PC-9 (cell line): ENCODE data around the gene GPSM1. TPM values are rescaled to one million over a fixed set of nuclear protein-coding genes. Genes with fewer than 3 reads are reported as not detected.
A peak's percentile ranks its signal among the peaks of the same experiment; 100 is the strongest.

Source experiments
- BruUV-seq: library from RNA; stranded (reverse); fragments of 400-500 nt; replicated peaks from 2 replicates; lab custom pipeline; 2021; lab: Mats Ljungman, UMichigan
- CTCF ChIA-PET: fragments of 300-600 bp; sonication (Branson Sonifier 250); formaldehyde crosslinking; loops from one replicate; lab custom pipeline; 2022; ENCODE audit warnings: antibody characterized with exemption; lab: Charles Lee
- POLR2A ChIA-PET: fragments of 300-600 bp; sonication (Branson Sonifier 250); formaldehyde crosslinking; loops from one replicate; lab custom pipeline; 2022; ENCODE audit warnings: antibody characterized with exemption; ENCODE audit not compliant: unreplicated experiment; lab: Charles Lee
- DNase-seq, 2 experiments: peaks; one replicate each; pipeline versions ENCODE4 v3.0.0 to v3.0.0-alpha.2; 2015 to 2022; ENCODE audit warnings: mixed read lengths in 1 of 2
- H2AFZ ChIP-seq: fragments of 200-600 bp; sonication (generic); 2 replicates; pipeline ENCODE4 v1.8.1; 2017; ENCODE audit warnings: antibody characterized with exemption
- H3F3A ChIP-seq: fragments of 200-600 bp; sonication (generic); 2 replicates; pipeline ENCODE4 v1.8.1; 2017; ENCODE audit warnings: antibody characterized with exemption, mild to moderate bottlenecking, low read depth; ENCODE audit not compliant: insufficient read depth
- H3K27ac ChIP-seq: fragments of 200-600 bp; sonication (generic); 2 replicates; pipeline ENCODE4 v1.6.1; 2016; ENCODE audit warnings: mixed run types
- H3K27me3 ChIP-seq: fragments of 200-600 bp; sonication (generic); 2 replicates; pipeline ENCODE4 v1.6.1; 2016; ENCODE audit warnings: low read depth, mixed run types; ENCODE audit not compliant: insufficient read depth
- H3K36me3 ChIP-seq: fragments of 200-600 bp; sonication (generic); 2 replicates; pipeline ENCODE4 v1.6.1; 2016; ENCODE audit warnings: low read depth, mixed run types
- H3K4me1 ChIP-seq: fragments of 200-600 bp; sonication (generic); replicated peaks from 2 replicates; pipeline ENCODE4 v1.6.1; 2016; ENCODE audit warnings: mixed run types; ENCODE audit not compliant: insufficient read depth
- H3K4me2 ChIP-seq: fragments of 200-600 bp; sonication (generic); 2 replicates; pipeline ENCODE4 v1.6.1; 2017; ENCODE audit warnings: mixed run types
- H3K4me3 ChIP-seq: fragments of 200-600 bp; sonication (generic); 2 replicates; pipeline ENCODE4 v1.6.1; 2016; ENCODE audit warnings: mixed run types
- H3K79me2 ChIP-seq: fragments of 200-600 bp; sonication (generic); 2 replicates; pipeline ENCODE4 v1.6.1; 2017; ENCODE audit warnings: low read depth, mixed run types
- H3K9me2 ChIP-seq: fragments of 200-600 bp; sonication (generic); 2 replicates; pipeline ENCODE4 v1.8.1; 2017; ENCODE audit warnings: mild to moderate bottlenecking; ENCODE audit not compliant: insufficient read depth
- H3K9me3 ChIP-seq: fragments of 200-600 bp; sonication (generic); 2 replicates; pipeline ENCODE4 v1.8.1; 2016; ENCODE audit warnings: low read depth; ENCODE audit not compliant: insufficient read depth
- H4K20me1 ChIP-seq: fragments of 200-600 bp; sonication (generic); 2 replicates; pipeline ENCODE4 v1.8.1; 2017; ENCODE audit not compliant: insufficient read depth
- CTCF ChIP-seq: fragments of 200-600 bp; sonication (generic); conservative IDR thresholded peaks from 2 replicates; pipeline ENCODE4 v1.6.1; 2017; ENCODE audit warnings: mixed run types, antibody characterized with exemption, mild to moderate bottlenecking, moderate library complexity
- EZH2 ChIP-seq: fragments of 200-600 bp; sonication (generic); IDR thresholded peaks from 2 replicates; pipeline ENCODE4 v1.8.0; 2017; ENCODE audit warnings: antibody characterized with exemption, low read depth
- intact Hi-C: fragments of 100-400 bp; cut with micrococcal nuclease; formaldehyde crosslinking; loops from one replicate; pipeline ENCODE4 v1.10.0; 2022; ENCODE audit not compliant: unreplicated experiment
- total RNA-seq: library from RNA; stranded (reverse); gene quantifications from 2 replicates; pipeline ENCODE4 v1.2.3, GENCODE V29; 2021

Gene GPSM1
- total RNA-seq, 1 experiment from 2014 or later: 5.5 TPM

- DNase-seq: peak; percentile 52 to 87
- Histone ChIP-seq H2AFZ (no peak overlapping the region), H3K27me3 (no peaks in the 10 kb centered on the region), H3K79me2 (no peaks in the 10 kb centered on the region), H4K20me1 (no peaks in the 10 kb centered on the region), H3K27ac (no peak overlapping the region), H3K36me3 (no peaks in the 10 kb centered on the region), H3K4me3 (no peak overlapping the region), H3K4me1 (peaks cover 7% of the 10 kb centered on the region; the same call in 1 of the 2 replicates), H3K9me2 (no peaks in the 10 kb centered on the region), H3K4me2 (peak overlapping the region; percentile 62), H3F3A (peaks cover 5% of the 10 kb centered on the region; the same call in 1 of the 2 replicates), H3K9me3 (no peaks in the 10 kb centered on the region)
- intact Hi-C loops: loop anchor here (1.0 to 10.0 kb wide), 3 partner anchors 18 to 139 kb away; partner anchors contain the start of genes DNLZ, SEC16A and SNAPC4
- CTCF ChIA-PET: interaction anchor here (0.6 to 1.6 kb wide), 11 partner anchors 8 to 651 kb away, joined by 3 to 19 read pairs (median 5); partner anchors contain the start of genes CLIC3 and DNLZ
- no TSS peak for BruUV-seq
- TF ChIP-seq CTCF (peak; percentile 58; the same call in 1 of the 2 replicates), EZH2 (no peak)
- POLR2A ChIA-PET: interaction anchor here (0.6 to 1.3 kb wide), 3 partner anchors 17 to 49 kb away, joined by 3 to 11 read pairs (median 8); no protein-coding TSS in a partner anchor
These were observed 18.2 kb downstream of the GPSM1 start for GRCh38 chr9:136345281-136346156.

- no peak overlapping the region for H3K27ac ChIP-seq
- H2AFZ ChIP-seq: no peak overlapping the region
- H3K36me3 ChIP-seq: no peaks in the 10 kb centered on the region
- H3K9me2 ChIP-seq: no peaks in the 10 kb centered on the region
- no TSS peak for BruUV-seq
- no peaks in the 10 kb centered on the region for H3K79me2 ChIP-seq
- H4K20me1 ChIP-seq: no peaks in the 10 kb centered on the region
- DNase-seq: no peak
- TF ChIP-seq CTCF (peak; percentile 18; the same call in 1 of the 2 replicates), EZH2 (no peak)
- H3K4me1 ChIP-seq: peaks cover 7% of the 10 kb centered on the region; the same call in 1 of the 2 replicates
- H3K4me3 ChIP-seq: no peak overlapping the region
- POLR2A ChIA-PET: interaction anchor here (0.6 to 1.3 kb wide), 3 partner anchors 17 to 49 kb away, joined by 3 to 11 read pairs (median 8); no protein-coding TSS in a partner anchor
- peaks cover 5% of the 10 kb centered on the region; the same call in 1 of the 2 replicates for H3F3A ChIP-seq
- CTCF ChIA-PET: interaction anchor here (0.6 to 1.6 kb wide), 11 partner anchors 9 to 650 kb away, joined by 3 to 19 read pairs (median 5); partner anchors contain the start of genes CLIC3 and DNLZ
- peak overlapping the region; percentile 62 for H3K4me2 ChIP-seq
- intact Hi-C loops: loop anchor here (1.0 to 10.0 kb wide), 3 partner anchors 17 to 139 kb away; partner anchors contain the start of genes DNLZ, SEC16A and SNAPC4
- no peaks in the 10 kb centered on the region for H3K9me3 ChIP-seq
- H3K27me3 ChIP-seq: no peaks in the 10 kb centered on the region
These were observed 18.8 kb downstream of the GPSM1 start for GRCh38 chr9:136346157-136346481.

- TF ChIP-seq EZH2 (no peak), CTCF (no peak)
- no TSS peak for BruUV-seq
- Histone ChIP-seq H3K79me2 (no peaks in the 10 kb centered on the region), H2AFZ (no peak overlapping the region), H3K4me2 (no peak overlapping the region), H3K27me3 (no peaks in the 10 kb centered on the region), H3K4me3 (no peak overlapping the region), H3K36me3 (no peaks in the 10 kb centered on the region), H4K20me1 (no peaks in the 10 kb centered on the region), H3K4me1 (peaks cover 7% of the 10 kb centered on the region; the same call in 1 of the 2 replicates), H3K27ac (no peak overlapping the region), H3F3A (peaks cover 5% of the 10 kb centered on the region; the same call in 1 of the 2 replicates), H3K9me2 (no peaks in the 10 kb centered on the region), H3K9me3 (no peaks in the 10 kb centered on the region)
- ChIA-PET POLR2A (interaction anchor here (0.7 kb wide), 1 partner anchor 10 kb away, joined by 4 read pairs; no protein-coding TSS in a partner anchor), CTCF (no interaction called here)
- intact Hi-C loops: loop anchor here (1.0 to 10.0 kb wide), 3 partner anchors 16 to 138 kb away; partner anchors contain the start of genes DNLZ, SEC16A and SNAPC4
- no peak for DNase-seq
These were observed 19.7 kb downstream of the GPSM1 start for GRCh38 chr9:136346927-136347465.
